Vagina (tissue), 2 donors: ENCODE data around the gene DNMBP.
A peak's percentile ranks its signal among the peaks of the same experiment; 100 is the strongest.

ENCODE experiments used
- CTCF ChIP-seq, 3 experiments: fragments of 450-650 bp in 2 of 3; fragments of 200-600 bp in 1 of 3; sonication (generic) in 1 of 3; IDR thresholded peaks; one replicate each; pipeline ENCODE4 v1.5.1; 2017 to 2019; ENCODE audit warnings: antibody characterized with exemption in 3 of 3, mild to moderate bottlenecking in 2 of 3, moderate library complexity in 2 of 3
- POLR2A ChIP-seq, 2 donors: fragments of 450-650 bp; IDR thresholded peaks; one replicate each; pipeline ENCODE4 v1.6.1; 2017; ENCODE audit warnings: antibody characterized with exemption in 2 of 2, mild to moderate bottlenecking in 2 of 2, moderate library complexity in 2 of 2
- POLR2AphosphoS5 ChIP-seq, 2 donors: sonication (generic); formaldehyde crosslinking; IDR thresholded peaks; one replicate each; pipeline ENCODE4 v1.9.0; 2017; ENCODE audit warnings: antibody characterized with exemption in 2 of 2, mild to moderate bottlenecking in 2 of 2, low read depth in 1 of 2; ENCODE audit not compliant: insufficient read depth in 1 of 2

GRCh38 chr10:100043344-100043743 is 33.6 kb upstream of the DNMBP start:
- TF ChIP-seq POLR2A (IDR thresholded peaks at IDR 0.05) (no peak), CTCF (IDR thresholded peaks at IDR 0.05) (no peak), POLR2AphosphoS5 (IDR thresholded peaks at IDR 0.05; ENCODE audit: insufficient read depth in 1 of 2, low read depth in 1 of 2) (peak in 1 of 2 donors; percentile 47)
